HK-2 (cell line): Measurements from ENCODE around the gene CCDC63.
"Not testable (repeated sequence)": the region's sequence is repeated elsewhere in the genome, so short reads cannot be mapped to it uniquely, and the experiment has no call there.

Source experiments
- DNase-seq: peaks from one replicate; pipeline ENCODE4 v3.0.0-alpha.2; 2018; ENCODE audit not compliant: unreplicated experiment

CCDC63 gene

GRCh38 chr12:110844551-110845338, 2.0 kb upstream of the CCDC63 start:
- no peak for DNase-seq

GRCh38 chr12:110845339-110845682, 1.5 kb upstream of the CCDC63 start:
- no peak for DNase-seq

GRCh38 chr12:110848314-110848923, 1.6 kb downstream of the CCDC63 start:
- DNase-seq: no peak

GRCh38 chr12:110849221-110849620, 2.4 kb downstream of the CCDC63 start:
- no peak for DNase-seq

DNA sequence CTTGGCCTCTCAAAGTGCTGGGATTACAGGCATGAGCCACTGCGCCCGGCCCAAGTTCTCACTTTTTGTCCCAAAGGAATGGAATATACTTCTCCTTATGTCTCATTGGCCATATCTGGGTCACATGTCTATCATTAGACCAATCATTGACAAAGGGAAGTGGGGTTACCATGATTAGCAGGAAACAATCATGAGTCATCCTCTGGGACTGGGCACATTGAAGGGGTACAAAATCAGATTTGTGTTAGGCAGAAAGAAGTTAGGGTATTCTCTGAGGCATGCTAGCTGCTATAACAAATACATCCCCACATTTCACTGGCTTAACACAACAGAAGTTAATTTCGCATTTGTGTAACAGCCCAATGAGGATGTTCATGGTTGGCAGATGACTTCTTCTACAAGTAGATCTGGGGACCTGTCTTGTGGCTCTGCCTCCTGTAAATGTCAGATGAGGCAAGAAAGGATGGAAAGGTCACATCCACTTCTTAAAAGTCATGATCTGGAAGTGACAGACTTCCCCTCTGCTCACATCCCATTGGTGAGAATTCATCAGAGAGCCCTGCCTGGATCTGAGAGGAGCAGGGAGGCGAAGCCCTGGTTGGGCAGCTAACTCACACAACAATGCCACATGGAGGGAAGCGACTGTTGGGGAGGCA, 3.1 kb downstream of the CCDC63 start:
- DNase-seq: no peak

DNA sequence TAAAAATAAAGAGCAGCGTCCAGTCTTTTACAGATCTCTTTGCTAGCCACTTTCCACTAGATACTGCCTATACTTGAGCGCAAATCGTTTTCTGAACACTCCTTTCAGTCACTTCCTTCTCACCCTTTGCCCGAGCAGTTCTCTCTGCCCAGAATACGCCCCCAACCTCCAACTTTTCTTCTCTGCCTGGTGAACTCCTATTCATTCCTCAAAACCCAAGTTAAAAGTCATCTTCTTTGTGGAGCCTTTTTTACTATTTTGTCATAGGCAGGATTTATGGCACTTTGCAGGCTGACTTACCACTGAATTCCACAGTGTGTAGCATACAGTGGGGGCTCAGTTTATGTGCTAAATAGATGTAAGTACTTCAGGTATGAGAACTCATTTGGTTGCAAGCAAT, 4.0 kb downstream of the CCDC63 start:
- DNase-seq: no peak

DNA sequence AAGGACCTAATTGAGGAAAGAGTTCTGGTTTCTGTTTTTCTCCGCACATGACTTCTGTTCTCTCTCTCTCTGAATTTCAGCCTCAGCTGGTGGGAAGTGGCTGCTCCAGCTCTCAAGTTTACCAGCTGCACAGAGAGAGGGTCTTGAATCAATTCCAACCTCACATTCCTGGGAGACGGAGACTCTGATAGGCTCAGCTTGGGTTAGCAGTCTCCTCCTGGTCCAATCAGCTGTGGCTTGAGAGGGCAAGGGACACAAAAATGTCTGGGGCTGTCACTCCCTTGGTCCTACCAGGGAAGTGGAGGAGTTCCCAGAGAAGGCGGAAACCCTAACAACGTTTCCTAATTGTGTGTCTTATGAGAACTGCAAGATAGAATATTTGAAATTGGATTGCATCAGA, 7.0 kb downstream of the CCDC63 start:
- no peak for DNase-seq

DNA sequence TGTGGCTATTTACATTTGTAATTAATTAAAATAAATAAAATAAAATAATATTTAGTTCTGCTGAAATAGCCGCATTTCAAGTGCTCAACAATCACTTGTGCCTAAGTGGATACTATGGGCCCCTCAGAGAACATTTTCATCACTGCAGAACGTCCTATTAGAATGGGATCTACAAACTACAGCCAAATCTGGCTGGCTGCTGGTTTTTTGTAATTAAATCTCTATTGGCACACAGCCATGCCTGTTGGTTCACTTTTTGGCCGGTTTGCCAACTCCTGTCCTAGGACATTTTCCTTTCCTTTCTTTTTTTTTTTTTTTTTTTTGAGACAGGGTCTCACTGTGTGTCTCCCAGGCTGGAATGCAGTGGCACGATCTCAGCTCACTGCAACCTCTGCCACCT, 9.8 kb downstream of the CCDC63 start:
- no peak for DNase-seq

- DNase-seq: no peak
Observed at GRCh38 chr12:110857528-110857927, 10.7 kb downstream of the CCDC63 start.

DNA sequence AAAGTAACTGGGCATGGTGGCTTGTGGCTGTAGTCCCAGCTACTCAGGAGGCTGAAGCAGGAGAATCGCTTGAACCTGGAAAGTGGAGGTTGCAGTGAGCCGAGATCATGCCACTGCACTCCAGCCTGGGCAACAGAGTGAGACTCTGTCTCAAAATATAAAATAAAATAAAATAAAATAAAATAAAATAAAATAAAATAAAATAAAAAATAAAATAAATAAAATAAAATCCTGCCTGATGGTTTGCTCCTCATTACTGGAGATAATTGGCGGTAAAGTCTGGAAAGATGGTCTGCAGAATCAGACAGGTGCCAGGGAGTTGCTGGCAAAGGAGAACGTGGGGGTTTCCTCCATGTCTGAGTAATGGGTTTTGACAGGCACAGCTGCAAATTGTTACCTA, 11.2 kb downstream of the CCDC63 start:
- DNase-seq: not testable (repeated sequence)

DNA sequence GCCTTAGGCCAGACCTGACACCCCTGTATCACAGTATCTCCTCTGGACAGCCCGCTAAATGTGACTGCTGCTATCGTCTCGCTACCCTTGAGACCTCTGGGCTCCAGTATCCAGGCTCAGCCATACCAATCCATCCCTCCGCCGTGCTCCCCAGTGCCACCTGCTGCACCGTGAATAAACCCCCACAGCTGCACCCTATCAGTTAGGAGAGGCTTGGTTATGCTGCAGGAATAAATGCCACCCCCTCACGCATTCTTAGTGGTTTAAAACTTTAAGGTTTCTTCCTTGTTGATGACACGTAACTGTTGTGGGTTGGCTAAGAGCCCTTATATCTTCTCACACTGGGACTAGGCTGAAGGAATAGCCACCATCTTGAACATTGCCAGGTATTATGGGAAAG, 12.1 kb downstream of the CCDC63 start:
- DNase-seq: no peak

- DNase-seq: no peak
Observed at GRCh38 chr12:110860833-110861296, 14.1 kb downstream of the CCDC63 start.

- DNase-seq: no peak
Observed at GRCh38 chr12:110861729-110862128, 14.9 kb downstream of the CCDC63 start.

DNA sequence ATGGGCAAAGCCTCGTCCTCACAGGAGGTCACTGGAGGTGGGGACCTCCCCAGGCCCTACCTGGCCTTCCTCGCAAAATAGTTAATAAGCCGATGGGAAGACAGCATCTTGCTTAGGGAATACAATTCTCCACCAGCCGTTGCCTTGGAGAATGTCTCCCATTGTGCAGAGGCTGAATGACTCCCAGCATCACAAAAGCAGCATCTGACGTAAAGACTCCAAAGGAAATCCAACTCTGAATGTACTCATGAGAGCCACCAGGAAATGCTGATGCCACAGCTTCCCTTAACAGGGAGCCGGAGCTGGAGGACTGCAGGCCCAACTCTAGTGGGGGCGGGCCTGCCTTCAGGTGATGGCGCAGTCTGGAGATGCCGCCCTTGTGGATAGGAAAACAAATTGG, 15.5 kb downstream of the CCDC63 start:
- DNase-seq: no peak

- no peak for DNase-seq
Observed at GRCh38 chr12:110863161-110863560, 16.4 kb downstream of the CCDC63 start.

DNA sequence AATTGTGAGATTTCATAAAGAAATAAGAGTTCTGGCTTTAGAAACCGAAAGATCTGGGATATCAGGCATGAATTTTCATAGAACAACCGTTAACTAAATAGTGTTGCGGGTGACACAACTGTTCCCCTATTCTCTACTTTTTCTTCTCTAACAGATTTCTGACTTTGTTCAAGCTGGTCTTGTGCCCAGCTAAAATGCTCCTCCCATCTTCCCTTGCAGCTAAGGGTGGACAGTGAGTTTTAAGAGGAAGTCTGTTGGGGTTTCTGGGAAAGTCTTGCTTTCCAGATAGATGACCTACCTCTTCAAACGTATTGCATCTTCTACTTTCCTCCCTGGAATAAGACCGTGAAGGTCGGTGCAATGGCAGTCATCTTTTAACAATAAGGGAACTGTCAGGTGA, 18.7 kb downstream of the CCDC63 start:
- DNase-seq: no peak

DNA sequence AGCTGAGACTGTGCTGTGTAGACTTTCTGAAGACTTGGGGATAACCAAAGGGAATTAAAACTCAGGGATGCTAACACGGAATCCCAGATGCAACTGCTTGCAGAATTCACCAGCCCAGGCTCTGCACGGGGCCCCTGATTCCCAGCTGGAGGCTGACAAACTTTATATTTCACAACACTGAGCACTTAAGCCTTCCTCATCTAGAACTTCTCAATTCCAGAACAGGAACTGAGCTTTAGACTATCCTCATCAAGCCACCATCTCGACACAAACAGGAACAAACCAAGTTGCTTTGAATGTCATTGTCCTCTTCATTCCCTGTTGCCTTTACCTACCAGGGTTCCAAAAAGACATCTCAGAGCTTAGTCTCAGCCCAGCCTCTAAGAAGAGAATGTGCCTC, 22.2 kb downstream of the CCDC63 start:
- no peak for DNase-seq

DNA sequence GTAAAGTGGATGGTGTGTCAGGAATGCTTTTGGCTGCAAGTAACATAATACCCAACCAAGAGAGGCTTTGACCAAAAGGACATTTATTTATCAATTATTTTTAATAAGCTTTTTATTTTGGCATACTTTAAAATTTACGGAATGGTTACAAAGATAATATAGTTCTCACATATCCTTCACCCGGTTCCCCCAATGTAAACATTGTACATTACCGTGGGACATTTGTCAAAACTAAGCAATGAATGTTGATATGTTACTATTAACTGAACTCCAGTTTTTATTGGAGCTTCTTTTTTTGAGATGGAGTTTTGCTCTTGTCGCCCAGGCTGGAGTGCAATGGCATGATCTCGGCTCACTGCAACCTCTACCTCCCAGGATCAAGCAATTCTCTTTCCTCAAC, 23.0 kb downstream of the CCDC63 start:
- no peak for DNase-seq

DNA sequence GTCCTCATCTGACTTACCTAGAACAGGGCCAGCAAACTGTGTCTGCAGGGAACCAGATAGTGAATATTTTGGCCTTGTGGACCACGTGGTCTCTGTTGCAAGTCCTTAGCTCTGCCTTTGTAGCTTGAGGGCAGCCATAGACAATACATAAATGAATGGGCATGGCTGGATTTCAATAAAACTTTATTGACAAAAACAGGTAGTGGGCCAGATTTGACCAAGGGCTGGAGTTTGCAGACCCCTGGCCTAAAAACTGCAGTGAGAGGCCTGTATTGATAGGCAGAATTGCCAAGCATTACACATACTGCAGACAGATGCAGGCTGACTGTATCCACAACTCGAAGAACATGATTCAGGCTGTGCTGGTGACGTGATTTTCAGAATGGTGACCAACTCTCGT, 25.3 kb downstream of the CCDC63 start:
- DNase-seq: no peak

DNA sequence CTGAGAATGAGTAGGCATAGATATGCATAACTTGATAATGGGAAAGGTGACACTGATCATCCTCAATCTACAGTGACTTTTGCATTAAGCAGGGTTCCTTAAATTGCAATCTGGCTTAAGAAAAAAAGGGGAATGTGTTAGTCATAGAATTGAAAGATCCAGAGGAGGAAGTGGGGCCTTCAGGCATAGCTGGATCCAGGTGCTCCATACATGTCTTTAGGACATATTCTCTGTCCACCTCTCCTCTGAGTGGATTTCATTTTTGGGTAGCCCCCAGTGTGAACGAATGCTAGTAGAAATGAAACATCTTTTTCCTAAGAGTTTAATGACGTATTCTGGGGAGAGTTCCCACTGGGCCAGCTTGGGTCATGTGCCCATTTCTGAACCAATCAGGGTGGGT, 27.6 kb downstream of the CCDC63 start:
- no peak for DNase-seq

GRCh38 chr12:110874781-110875180, 28.0 kb downstream of the CCDC63 start:
- DNase-seq: no peak

DNA sequence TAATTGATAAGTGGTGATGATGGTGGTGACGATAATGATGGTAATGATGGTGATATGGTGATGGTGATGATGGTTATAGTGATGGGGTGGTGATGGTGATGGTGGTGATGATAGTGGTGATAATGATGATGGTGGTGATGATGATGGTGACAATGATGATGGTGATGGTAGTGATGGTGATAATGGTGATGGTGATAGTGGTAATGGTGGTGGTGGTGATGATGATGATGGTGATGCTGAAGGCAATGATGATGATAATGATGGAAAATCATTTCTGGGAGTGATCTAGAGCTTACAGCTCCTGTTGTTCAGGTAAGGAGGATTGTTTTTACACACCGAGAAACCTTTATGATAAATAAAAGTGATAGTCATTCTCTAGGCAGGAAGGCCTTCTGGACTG, 33.9 kb downstream of the CCDC63 start:
- no peak for DNase-seq

DNA sequence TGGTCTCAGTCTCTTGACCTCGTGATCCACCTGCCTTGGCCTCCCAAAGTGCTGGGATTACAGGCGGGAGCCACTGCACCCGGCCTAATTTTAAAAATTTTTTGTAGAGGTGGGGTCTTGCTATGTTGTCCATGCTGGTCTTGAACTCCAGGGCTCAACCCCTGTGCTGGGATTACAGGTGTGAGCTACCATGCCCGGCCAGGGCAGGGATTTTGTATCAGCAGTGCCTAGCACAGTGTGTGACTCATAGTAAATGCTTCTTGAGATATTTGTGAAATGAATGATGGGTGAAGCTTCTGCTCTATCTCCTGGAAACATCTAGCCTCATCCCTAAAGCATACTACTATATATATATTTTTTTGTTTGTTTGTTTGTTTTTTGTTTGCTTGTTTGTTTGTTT, 36.5 kb downstream of the CCDC63 start:
- DNase-seq: no peak
